ENCODE data around the gene TGIF1. TPM values are rescaled to one million over a fixed set of nuclear protein-coding genes. Genes with fewer than 3 reads are reported as not detected.

The TGIF1 gene
- total RNA-seq, 6 experiments from 2014 or later, result 11.3 to 41.4 (median 22.3) TPM

GRCh38 chr18:3494245-3494526, 44.2 kb downstream of the TGIF1 start:
- Histone ChIP-seq H3K27me3 (no peaks in the 10 kb centered on the region), H3K36me3 (no peaks in the 10 kb centered on the region), H3K4me1 (peaks cover 0 to 13% (median 3%) of the 10 kb centered on the region in 4 donors), H3K4me3 (no peak overlapping the region), H3K9me3 (no peaks in the 10 kb centered on the region), H3K27ac (peak overlapping the region in 1 of 3 donors; percentile 20)
- no peak for DNase-seq
- TF ChIP-seq POLR2A (IDR thresholded peaks at IDR 0.05), result no peak
- no peak for TF ChIP-seq CTCF (IDR thresholded peaks at IDR 0.05)
- intact Hi-C loops (cut with DNase I), result no loop called here
- peak; percentile 73 to 89 (median 82) for ATAC-seq
- 33% methylated on average over 4 of the region's 4 CpGs for WGBS (ENCODE audit: insufficient coverage, low coverage, low lambda C conversion rate, missing lambda C conversion rate)

GRCh38 chr18:3494569-3494968, 44.6 kb downstream of the TGIF1 start:
- peak in 2 of 4 donors; percentile 17 to 29 for ATAC-seq
- 40% methylated on average over 5 of the region's 5 CpGs for WGBS (ENCODE audit: insufficient coverage, low coverage, low lambda C conversion rate, missing lambda C conversion rate)
- H3K4me3 ChIP-seq, result no peak overlapping the region
- H3K36me3 ChIP-seq, result no peaks in the 10 kb centered on the region
- no peak overlapping the region for H3K27ac ChIP-seq
- no peak for TF ChIP-seq POLR2A (IDR thresholded peaks at IDR 0.05)
- TF ChIP-seq CTCF (IDR thresholded peaks at IDR 0.05), result no peak
- H3K9me3 ChIP-seq, result no peaks in the 10 kb centered on the region
- H3K4me1 ChIP-seq, result peaks cover 0 to 15% (median 3%) of the 10 kb centered on the region in 4 donors
- H3K27me3 ChIP-seq, result no peaks in the 10 kb centered on the region
- intact Hi-C loops (cut with DNase I), result no loop called here
- DNase-seq, result no peak

- TF ChIP-seq CTCF (IDR thresholded peaks at IDR 0.05) (no peak), POLR2A (IDR thresholded peaks at IDR 0.05) (no peak)
- no peaks in the 10 kb centered on the region for H3K27me3 ChIP-seq
- DNase-seq (no peak), ATAC-seq (no peak)
- H3K9me3 ChIP-seq, result no peaks in the 10 kb centered on the region
- 71% methylated on average over 7 of the region's 7 CpGs for WGBS (ENCODE audit: insufficient coverage, low coverage, low lambda C conversion rate, missing lambda C conversion rate)
- no peak overlapping the region for H3K27ac ChIP-seq
- H3K4me3 ChIP-seq, result no peak overlapping the region
- H3K36me3 ChIP-seq, result no peaks in the 10 kb centered on the region
- intact Hi-C loops (cut with DNase I), result no loop called here
- peaks cover 0 to 16% (median 3%) of the 10 kb centered on the region in 4 donors for H3K4me1 ChIP-seq
These were observed 45.9 kb downstream of the TGIF1 start for GRCh38 chr18:3495691-3496430.

GRCh38 chr18:3498698-3499471, 48.9 kb downstream of the TGIF1 start:
- intact Hi-C loops (cut with DNase I), result no loop called here
- Histone ChIP-seq H3K4me3 (peak overlapping the region; percentile 30 to 52 (median 38)), H3K9me3 (no peaks in the 10 kb centered on the region), H3K36me3 (no peaks in the 10 kb centered on the region), H3K4me1 (peaks cover 0 to 6% (median 0%) of the 10 kb centered on the region in 4 donors), H3K27ac (no peak overlapping the region), H3K27me3 (no peaks in the 10 kb centered on the region)
- WGBS (ENCODE audit: insufficient coverage, low coverage, low lambda C conversion rate, missing lambda C conversion rate), result 60% methylated on average over 10 of the region's 58 CpGs
- peak; percentile 68 to 79 (median 76) for ATAC-seq
- TF ChIP-seq CTCF (IDR thresholded peaks at IDR 0.05), result no peak
- TF ChIP-seq POLR2A (IDR thresholded peaks at IDR 0.05), result no peak
- DNase-seq, result peak; percentile 37 to 58 (median 47)

Data from right lobe of liver (tissue), 6 donors.